IPS-11a (cell line): ENCODE results near the gene GRIN1.
A peak's percentile ranks its signal among the peaks of the same experiment; 100 is the strongest.

Source experiments
- H3K4me3 ChIP-seq: one replicate; pipeline ENCODE4 v1.5.1; 2013; ENCODE audit warnings: low read depth, low read length, control low read depth

The GRIN1 gene

DNA sequence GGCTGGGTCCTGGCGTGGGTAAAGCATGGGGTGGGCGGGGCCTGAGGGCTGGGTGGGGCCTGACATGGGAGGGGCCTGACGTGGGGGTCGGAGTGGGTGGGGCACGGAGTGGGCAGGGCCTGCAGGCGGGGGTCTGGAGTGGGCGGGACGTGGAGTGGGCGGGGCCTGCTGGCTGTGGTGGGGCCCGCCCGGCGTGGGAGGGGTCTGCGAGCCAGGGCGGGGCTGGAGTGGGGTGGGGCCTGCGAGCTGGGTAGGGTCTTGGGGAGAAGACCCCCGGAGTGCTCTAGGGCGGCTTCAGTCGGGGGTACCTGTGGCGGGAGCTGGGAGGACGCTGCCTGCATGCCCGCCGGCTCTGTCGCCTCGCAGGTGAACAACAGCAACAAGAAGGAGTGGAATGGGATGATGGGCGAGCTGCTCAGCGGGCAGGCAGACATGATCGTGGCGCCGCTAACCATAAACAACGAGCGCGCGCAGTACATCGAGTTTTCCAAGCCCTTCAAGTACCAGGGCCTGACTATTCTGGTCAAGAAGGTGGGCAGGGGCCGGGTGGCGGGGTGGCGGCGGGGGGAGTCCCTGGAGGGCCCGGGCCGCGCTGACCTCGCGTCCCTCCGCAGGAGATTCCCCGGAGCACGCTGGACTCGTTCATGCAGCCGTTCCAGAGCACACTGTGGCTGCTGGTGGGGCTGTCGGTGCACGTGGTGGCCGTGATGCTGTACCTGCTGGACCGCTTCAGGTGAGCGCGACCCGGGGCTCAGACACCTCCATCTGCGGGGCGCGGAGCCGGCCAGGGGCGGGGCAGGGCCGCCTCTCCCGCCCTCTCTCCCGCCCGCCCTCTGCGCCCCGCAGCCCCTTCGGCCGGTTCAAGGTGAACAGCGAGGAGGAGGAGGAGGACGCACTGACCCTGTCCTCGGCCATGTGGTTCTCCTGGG is 22.9 kb downstream of the GRIN1 start:
- H3K4me3 ChIP-seq: no peak overlapping the region

- peak overlapping the region; percentile 4 for H3K4me3 ChIP-seq
Observed at GRCh38 chr9:137162505-137163364, 23.8 kb downstream of the GRIN1 start.

- H3K4me3 ChIP-seq: peak overlapping the region; percentile 4
Observed at GRCh38 chr9:137163365-137163715, 24.4 kb downstream of the GRIN1 start.

GRCh38 chr9:137163805-137164204 is 24.9 kb downstream of the GRIN1 start:
- no peak overlapping the region for H3K4me3 ChIP-seq

GRCh38 chr9:137164370-137165249 is 25.7 kb downstream of the GRIN1 start:
- no peak overlapping the region for H3K4me3 ChIP-seq

DNA sequence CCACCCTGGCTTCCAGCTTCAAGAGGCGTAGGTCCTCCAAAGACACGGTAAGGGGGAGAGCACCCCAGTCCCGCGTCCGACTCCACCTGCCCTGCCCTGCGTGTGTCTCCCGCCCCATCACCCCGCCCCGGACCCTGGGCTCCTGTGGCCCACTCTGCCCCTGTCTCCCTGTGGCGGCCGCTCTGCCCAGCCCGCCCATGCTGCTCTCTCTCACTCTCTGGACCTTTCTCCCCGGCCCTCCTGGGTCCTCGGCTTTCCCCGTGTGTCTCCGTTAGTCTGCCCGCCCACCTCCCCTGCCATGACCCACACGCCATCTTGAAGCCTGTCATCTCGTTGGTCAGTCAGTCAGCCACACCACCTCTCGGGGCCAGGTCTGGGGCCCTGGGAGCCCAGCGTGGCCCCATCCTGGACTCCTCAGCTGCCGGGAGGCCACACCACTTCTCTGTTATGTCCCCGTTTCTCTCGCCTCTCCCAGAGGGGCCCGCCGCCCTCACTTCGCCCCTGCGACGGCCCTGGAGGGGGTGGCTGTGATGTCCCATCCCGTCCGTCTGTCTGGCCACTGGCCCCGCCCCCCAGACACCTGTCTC is 26.4 kb downstream of the GRIN1 start:
- H3K4me3 ChIP-seq: no peak overlapping the region

DNA sequence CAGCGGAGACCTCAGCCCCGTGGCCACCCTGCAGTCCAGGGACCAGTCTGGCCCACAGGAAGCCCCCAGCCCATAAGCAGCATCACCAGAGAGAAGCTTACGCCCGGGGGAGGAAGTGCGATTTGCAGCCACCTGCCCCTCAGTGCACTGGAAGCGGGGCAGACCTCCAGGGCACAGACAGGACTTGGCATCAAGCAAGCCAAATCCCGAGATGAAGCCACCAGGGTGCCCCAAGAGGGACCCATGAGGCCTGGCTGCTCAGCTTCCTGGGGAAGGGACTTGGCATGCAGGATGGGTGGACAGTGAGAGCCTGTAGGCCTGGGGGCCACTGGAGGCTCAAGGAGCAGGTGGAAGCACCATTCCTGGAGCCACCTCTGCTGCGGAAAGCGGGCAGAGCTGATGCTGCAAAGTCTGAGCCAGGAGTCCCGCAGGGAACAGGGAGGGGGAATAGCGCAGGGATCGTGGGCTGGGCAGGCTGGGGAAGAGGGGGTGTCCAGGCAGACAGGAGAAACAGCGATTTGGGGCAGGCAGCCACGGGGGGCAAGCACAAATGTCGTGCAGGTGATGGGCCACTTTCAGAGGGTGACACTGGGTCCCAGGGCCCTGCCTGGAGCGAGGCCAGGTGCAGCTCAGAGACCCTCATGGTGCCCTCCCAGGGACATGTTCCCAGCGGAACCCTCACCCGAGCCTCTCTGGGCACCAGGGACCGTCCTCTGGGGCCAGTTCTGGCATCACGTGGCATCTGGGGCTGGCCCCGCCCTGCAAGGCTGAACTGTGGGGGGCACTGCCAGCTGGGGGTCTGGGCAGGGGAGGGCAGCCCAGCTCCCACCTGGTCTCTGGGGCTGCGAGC is 27.7 kb downstream of the GRIN1 start:
- no peak overlapping the region for H3K4me3 ChIP-seq

- H3K4me3 ChIP-seq: no peak overlapping the region
Observed at GRCh38 chr9:137167277-137167746, 28.4 kb downstream of the GRIN1 start.

DNA sequence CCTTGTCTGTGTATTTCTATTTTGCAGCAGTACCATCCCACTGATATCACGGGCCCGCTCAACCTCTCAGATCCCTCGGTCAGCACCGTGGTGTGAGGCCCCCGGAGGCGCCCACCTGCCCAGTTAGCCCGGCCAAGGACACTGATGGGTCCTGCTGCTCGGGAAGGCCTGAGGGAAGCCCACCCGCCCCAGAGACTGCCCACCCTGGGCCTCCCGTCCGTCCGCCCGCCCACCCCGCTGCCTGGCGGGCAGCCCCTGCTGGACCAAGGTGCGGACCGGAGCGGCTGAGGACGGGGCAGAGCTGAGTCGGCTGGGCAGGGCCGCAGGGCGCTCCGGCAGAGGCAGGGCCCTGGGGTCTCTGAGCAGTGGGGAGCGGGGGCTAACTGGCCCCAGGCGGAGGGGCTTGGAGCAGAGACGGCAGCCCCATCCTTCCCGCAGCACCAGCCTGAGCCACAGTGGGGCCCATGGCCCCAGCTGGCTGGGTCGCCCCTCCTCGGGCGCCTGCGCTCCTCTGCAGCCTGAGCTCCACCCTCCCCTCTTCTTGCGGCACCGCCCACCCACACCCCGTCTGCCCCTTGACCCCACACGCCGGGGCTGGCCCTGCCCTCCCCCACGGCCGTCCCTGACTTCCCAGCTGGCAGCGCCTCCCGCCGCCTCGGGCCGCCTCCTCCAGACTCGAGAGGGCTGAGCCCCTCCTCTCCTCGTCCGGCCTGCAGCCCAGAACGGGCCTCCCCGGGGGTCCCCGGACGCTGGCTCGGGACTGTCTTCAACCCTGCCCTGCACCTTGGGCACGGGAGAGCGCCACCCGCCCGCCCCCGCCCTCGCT is 29.0 kb downstream of the GRIN1 start:
- H3K4me3 ChIP-seq: no peak overlapping the region

DNA sequence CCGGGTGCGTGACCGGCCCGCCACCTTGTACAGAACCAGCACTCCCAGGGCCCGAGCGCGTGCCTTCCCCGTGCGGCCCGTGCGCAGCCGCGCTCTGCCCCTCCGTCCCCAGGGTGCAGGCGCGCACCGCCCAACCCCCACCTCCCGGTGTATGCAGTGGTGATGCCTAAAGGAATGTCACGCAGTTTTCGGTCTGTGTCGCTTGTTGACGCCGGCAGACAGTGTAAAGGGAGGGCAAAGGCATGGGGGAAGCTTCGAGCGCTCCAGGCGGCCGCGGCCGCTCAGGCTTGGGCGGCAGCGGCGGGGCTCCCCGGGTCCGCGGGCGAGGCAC is 29.6 kb downstream of the GRIN1 start:
- H3K4me3 ChIP-seq: peak overlapping the region; percentile 39

- peak overlapping the region; percentile 39 for H3K4me3 ChIP-seq
Observed at GRCh38 chr9:137168904-137169856, 30.2 kb downstream of the GRIN1 start.

DNA sequence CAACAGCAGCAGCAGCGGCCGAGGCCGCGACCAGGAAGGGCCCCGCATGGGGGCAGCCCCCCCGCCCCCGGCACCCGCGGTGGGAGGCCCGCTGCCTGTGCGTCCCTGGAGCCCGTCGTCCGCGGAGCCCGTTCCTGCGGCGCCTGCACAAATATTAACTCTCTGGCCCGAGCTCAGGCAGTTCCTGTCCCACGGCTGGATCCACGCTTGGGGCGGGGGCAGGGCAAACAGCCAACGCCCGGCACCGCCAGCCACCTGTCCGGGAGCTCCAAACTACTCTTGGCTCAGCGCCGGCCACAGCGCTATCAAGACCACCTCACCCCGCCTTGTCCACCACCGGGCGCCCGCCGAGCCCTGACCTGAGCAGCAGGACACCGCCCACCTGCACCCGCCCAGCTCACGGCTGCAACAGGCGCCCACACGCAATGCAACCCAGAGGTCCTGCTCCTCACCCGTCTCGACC is 31.0 kb downstream of the GRIN1 start, which contains the start of gene LRRC26:
Gene LRRC26, minus strand, starts transcription at position 156 of the 463 bp plus-strand sequence. Its CDS starts 108 bp downstream, at position 48.
- H3K4me3 ChIP-seq: peak within 1 kb of the TSS; percentile 39

GRCh38 chr9:137170486-137171148 is 31.7 kb downstream of the GRIN1 start:
- no peak overlapping the region for H3K4me3 ChIP-seq

DNA sequence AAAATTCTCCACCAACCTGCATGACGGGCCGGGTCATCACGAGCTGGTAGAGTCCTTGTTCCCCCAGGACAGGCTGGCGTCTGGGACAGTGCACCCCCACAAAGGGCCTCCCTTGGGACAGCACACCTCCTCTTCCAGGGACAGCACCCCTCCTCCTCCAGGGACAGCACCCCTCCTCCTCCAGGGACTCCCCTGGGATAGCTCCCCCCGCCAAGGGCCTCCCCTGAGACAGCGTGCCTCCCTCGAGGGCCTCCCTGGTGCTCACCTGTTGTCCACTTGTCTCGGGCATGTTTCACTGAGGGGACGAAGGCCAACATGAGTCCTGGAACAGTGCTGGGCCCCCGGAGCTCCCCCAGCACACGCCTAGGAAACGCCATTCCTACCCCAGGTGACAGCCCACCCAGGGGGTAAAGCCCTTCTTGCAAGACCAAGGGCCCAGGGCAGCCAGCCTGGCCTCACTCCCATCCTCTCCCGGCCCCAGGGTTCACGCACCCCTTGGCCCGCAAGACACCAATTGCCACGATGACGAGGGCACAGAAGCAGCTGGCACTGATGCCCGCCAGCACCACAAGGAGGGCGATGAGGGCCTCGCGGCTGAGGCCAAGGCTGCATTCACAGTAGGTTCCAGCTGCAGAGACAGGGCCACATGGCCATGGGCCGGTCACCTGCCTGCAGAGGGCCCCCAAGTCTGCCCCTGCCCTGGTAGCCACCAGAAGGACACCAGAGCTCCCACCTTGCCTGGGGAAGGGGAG is 32.4 kb downstream of the GRIN1 start:
- no peak overlapping the region for H3K4me3 ChIP-seq

DNA sequence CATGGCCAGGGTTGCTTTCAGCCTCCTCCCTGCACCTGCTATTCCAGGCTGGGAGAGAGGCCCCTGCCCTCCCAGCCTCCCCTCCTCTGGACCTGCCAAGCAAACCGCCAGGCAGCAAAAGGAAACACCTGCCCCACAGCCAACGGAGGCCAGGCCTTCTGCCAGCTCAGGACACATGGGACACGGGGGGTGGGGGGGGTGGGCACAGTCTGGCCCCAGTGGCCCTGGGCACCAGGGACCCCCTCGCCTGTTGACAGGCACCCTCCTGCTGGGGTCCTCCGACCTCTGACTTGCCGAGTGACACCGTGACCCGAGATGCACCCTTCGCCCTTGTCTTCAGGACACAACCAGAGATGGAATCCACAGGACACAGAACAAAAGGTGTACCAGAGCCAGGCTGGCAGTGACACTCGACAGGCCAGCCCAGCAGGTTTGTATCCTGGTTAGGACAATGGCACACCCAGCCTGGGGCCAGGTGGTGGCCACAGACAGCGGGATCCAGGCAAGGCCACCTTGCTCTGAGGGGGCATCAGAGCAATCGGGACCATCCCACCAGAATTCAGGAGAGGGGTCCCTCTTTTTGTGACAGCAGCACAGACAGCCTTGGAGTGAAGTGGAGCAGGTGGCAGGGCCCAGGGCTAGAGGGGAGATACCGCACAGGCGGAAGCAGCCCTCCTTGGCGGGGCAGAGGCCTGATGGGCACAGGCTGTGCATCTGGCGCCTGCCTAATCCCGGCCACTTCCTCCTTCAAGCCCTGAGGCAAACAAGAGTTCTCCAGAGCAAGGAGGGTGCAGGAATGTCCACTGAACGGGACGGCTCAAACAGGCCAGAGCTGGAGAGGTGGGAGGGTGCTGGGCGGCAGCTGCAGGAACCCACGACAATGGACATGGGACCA is 34.2 kb downstream of the GRIN1 start:
- no peak overlapping the region for H3K4me3 ChIP-seq
